ENCODE data around the gene MCF2L2.
"Not testable (repeated sequence)": the region's sequence is repeated elsewhere in the genome, so short reads cannot be mapped to it uniquely, and the experiment has no call there.

Gene MCF2L2

DNA sequence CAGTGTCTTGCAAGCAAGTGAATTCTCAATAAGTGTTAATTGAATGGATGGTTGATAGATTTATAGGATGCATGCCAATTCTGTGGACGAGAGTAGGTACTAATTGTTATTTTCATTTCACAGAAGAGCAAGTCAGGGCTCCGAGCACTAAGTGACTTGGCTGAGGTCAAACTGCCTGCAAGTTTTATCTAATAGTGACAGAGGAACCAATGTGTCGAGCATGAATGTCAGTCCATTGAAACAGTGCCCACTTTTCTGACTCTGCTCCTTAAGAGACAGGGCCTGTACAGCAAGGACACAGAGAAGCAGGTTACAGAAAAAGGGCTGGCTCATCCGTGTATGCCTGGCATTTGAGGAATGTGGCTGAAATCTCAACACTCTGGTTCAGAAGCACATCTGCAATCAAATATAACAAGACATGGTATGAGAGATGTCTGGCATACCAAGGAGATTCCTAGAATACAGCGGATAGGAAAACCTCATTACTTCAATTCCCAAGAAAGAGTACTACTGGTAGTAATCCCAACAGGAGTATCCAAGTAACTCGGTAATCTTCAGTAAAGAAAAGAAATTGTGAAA lies 181.3 kb downstream of the MCF2L2 start:
- H3K27ac ChIP-seq = no peak overlapping the region
- TF ChIP-seq, protein P1, sequence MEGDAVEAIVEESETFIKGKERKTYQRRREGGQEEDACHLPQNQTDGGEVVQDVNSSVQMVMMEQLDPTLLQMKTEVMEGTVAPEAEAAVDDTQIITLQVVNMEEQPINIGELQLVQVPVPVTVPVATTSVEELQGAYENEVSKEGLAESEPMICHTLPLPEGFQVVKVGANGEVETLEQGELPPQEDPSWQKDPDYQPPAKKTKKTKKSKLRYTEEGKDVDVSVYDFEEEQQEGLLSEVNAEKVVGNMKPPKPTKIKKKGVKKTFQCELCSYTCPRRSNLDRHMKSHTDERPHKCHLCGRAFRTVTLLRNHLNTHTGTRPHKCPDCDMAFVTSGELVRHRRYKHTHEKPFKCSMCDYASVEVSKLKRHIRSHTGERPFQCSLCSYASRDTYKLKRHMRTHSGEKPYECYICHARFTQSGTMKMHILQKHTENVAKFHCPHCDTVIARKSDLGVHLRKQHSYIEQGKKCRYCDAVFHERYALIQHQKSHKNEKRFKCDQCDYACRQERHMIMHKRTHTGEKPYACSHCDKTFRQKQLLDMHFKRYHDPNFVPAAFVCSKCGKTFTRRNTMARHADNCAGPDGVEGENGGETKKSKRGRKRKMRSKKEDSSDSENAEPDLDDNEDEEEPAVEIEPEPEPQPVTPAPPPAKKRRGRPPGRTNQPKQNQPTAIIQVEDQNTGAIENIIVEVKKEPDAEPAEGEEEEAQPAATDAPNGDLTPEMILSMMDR (conservative IDR thresholded peaks at IDR 0.05) = no peak

- no peak overlapping the region for H3K27ac ChIP-seq
- TF ChIP-seq, protein P1 (conservative IDR thresholded peaks at IDR 0.05) = no peak
Measured at GRCh38 chr3:183244981-183245476, 183.4 kb downstream of the MCF2L2 start.

GRCh38 chr3:183244219-183244618 lies 184.2 kb downstream of the MCF2L2 start:
- no peak overlapping the region for H3K27ac ChIP-seq
- TF ChIP-seq, protein P1 (conservative IDR thresholded peaks at IDR 0.05) = no peak

GRCh38 chr3:183242431-183242830 lies 186.0 kb downstream of the MCF2L2 start:
- TF ChIP-seq, protein P1 (conservative IDR thresholded peaks at IDR 0.05) = no peak

GRCh38 chr3:183239046-183239445 lies 189.4 kb downstream of the MCF2L2 start:
- TF ChIP-seq, protein P1 (conservative IDR thresholded peaks at IDR 0.05) = no peak
- no peak overlapping the region for H3K27ac ChIP-seq

More at GRCh38 chr3:183242431-183242830, 186.0 kb downstream of the MCF2L2 start:
- no peak overlapping the region for H3K27ac ChIP-seq

DNA sequence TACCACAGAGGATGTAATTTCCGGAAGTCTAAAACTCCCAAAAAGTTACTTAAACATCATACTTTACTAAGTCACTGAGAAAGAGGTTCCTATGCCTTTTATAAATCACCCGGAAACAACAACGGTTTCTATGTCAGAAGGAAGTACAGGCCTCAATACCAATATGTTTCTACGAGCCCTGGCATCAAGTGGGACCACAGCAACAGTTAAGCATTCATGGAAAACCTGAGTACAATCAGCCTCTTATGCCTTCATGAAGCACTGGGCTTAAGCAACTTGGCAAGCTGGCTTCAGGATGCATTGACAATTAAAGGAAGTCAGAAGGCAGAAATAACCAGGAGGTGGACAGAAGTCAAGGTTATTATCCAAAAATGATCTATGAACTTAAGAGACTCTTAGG lies 194.5 kb downstream of the MCF2L2 start:
- TF ChIP-seq, protein P1 (conservative IDR thresholded peaks at IDR 0.05) = no peak
- H3K27ac ChIP-seq = no peak overlapping the region

DNA sequence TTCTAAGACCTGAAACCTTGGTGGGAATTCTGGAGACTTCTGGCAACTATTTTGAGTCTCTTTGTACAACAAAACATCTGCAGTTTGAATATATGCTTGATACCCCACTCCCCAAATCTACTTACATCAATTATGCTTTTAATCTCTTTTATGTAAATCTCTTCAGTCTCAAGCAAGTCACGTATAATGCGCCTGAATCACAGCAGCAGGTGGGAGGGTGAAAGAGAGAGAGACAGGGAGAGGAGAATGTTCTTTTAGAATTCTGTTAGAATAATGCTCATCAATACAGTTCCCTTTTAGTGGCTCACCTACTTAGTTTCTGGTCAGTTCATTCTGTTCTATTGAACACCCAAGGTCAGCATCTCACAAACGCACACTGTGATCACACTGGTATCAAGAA lies 197.6 kb downstream of the MCF2L2 start:
- no peak overlapping the region for H3K27ac ChIP-seq
- TF ChIP-seq, protein P1 (conservative IDR thresholded peaks at IDR 0.05) = no peak

GRCh38 chr3:183230251-183230650 lies 198.2 kb downstream of the MCF2L2 start:
- H3K27ac ChIP-seq = not testable (repeated sequence)

Measured in VCaP (cell line).